Measurements from ENCODE around the gene ELOVL5. TPM values are rescaled to one million over a fixed set of nuclear protein-coding genes. Genes with fewer than 3 reads are reported as not detected.

Gene ELOVL5
- total and polyA plus RNA-seq, 10 donors = 48.8 to 113 (median 91.2) TPM

DNA sequence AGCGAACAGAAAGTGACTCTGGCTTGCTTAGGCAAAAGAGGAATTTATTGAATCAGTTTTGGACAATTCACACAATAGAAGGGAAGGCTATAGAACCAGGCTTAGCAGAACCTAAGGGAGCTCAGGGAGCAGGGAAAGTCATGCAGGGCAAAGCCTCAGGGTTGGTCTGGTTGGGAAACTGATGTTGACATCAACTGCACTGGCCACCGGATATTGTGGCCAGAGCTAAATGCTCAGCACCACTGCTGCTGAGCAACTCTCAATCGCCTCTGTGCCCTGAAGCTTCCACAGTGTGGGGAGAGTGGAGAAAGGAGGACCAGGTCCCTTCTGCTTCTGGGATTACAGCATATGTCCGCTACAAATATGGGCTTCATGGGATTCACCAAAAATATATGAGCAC, 106.8 kb downstream of the ELOVL5 start:
- peaks cover 2 to 84% (median 59%) of the 10 kb centered on the region in 6 donors for H3K4me1 ChIP-seq
- H3K36me3 ChIP-seq = no peaks in the 10 kb centered on the region
- DNase-seq = peak; percentile 79
- TF ChIP-seq, protein P1, sequence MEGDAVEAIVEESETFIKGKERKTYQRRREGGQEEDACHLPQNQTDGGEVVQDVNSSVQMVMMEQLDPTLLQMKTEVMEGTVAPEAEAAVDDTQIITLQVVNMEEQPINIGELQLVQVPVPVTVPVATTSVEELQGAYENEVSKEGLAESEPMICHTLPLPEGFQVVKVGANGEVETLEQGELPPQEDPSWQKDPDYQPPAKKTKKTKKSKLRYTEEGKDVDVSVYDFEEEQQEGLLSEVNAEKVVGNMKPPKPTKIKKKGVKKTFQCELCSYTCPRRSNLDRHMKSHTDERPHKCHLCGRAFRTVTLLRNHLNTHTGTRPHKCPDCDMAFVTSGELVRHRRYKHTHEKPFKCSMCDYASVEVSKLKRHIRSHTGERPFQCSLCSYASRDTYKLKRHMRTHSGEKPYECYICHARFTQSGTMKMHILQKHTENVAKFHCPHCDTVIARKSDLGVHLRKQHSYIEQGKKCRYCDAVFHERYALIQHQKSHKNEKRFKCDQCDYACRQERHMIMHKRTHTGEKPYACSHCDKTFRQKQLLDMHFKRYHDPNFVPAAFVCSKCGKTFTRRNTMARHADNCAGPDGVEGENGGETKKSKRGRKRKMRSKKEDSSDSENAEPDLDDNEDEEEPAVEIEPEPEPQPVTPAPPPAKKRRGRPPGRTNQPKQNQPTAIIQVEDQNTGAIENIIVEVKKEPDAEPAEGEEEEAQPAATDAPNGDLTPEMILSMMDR (IDR thresholded peaks at IDR 0.05 in 8 of 11, conservative IDR thresholded peaks at IDR 0.05 in 3 of 11) = no peak
- peak in 2 of 3 donors; percentile 20 to 71 for TF ChIP-seq POLR2AphosphoS5 (IDR thresholded peaks at IDR 0.05)
- H3K4me3 ChIP-seq = peak overlapping the region in 1 of 8 donors; percentile 50
- peaks cover 0 to 6% (median 0%) of the 10 kb centered on the region in 8 donors for H3K9me3 ChIP-seq
- H3K27ac ChIP-seq = peak overlapping the region in 7 of 8 donors; percentile 83 to 95 (median 91)
- WGBS, 5 donors = 49 to 81% (median 71%) methylated on average over 4 of the region's 4 CpGs
- intact Hi-C loops (cut with DNase I; ENCODE audit: low total_unique reads) = no loop called here
- no peaks in the 10 kb centered on the region for H3K27me3 ChIP-seq (replicated peaks in 1 of 7)

DNA sequence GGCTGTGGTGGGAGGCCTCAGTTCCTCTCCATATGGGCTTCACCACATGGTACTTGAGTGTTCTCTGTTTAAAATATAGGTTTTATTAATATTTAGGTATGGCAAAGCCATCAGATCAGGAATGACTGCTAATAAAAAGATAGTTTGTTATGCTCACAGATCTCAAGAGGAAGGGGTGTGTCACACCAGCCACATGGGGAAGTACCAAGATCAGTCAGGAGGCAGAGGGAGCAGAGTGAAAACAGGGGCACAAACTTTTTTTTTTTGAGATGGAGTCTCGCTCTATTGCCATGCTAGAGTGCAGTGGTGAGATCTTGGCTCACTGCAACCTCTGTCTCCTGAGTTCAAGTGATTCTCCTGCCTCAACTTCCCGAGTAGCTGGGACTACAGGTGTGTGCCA, 108.0 kb downstream of the ELOVL5 start:
- no peaks in the 10 kb centered on the region for H3K36me3 ChIP-seq
- TF ChIP-seq POLR2AphosphoS5 (IDR thresholded peaks at IDR 0.05) (no peak), POLR2A (IDR thresholded peaks at IDR 0.05) (no peak)
- peak; percentile 78 for DNase-seq
- H3K4me1 ChIP-seq = peaks cover 3 to 84% (median 60%) of the 10 kb centered on the region in 6 donors
- no peaks in the 10 kb centered on the region for H3K27me3 ChIP-seq (replicated peaks in 1 of 7)
- intact Hi-C loops (cut with DNase I; ENCODE audit: low total_unique reads) = no loop called here
- 55 to 68% (median 59%) methylated on average over 2 of the region's 2 CpGs for WGBS, 5 donors
- peak overlapping the region in 7 of 8 donors; percentile 83 to 95 (median 91) for H3K27ac ChIP-seq
- H3K4me3 ChIP-seq = peak overlapping the region in 1 of 8 donors; percentile 50
- peaks cover 0 to 6% (median 0%) of the 10 kb centered on the region in 8 donors for H3K9me3 ChIP-seq

DNA sequence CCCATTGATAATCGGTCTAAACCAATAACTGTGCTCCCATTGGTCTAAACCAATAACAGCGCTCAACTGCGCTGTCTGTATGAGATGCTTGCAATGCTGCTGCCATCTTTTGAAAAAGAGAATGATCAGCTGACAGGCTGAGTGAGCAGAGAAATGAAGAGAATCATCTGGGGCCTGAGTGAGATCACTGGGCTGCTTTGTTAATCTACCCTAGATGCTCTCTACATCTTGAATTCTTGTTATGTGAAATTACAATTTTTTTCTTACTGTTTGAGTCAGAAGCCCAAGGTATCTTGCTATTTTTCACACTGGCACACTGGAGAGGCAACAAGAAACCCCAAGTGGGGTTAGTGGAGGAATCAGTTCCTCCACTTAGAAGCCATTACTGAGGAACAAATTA, 108.6 kb downstream of the ELOVL5 start:
- peaks cover 0 to 6% (median 0%) of the 10 kb centered on the region in 8 donors for H3K9me3 ChIP-seq
- H3K4me1 ChIP-seq = peaks cover 3 to 84% (median 60%) of the 10 kb centered on the region in 6 donors
- peak overlapping the region in 6 of 8 donors; percentile 85 to 95 (median 92) for H3K27ac ChIP-seq
- H3K36me3 ChIP-seq = no peaks in the 10 kb centered on the region
- peak overlapping the region in 1 of 8 donors; percentile 27 for H3K4me3 ChIP-seq
- no peaks in the 10 kb centered on the region for H3K27me3 ChIP-seq (replicated peaks in 1 of 7)
- intact Hi-C loops (cut with DNase I; ENCODE audit: low total_unique reads) = no loop called here
- no peak for DNase-seq
- WGBS, 5 donors = 95 to 100% (median 98%) methylated on average over 3 of the region's 3 CpGs
- TF ChIP-seq POLR2A (IDR thresholded peaks at IDR 0.05) (no peak), POLR2AphosphoS5 (IDR thresholded peaks at IDR 0.05) (no peak)
- TF ChIP-seq, protein P1 (IDR thresholded peaks at IDR 0.05 in 8 of 11, conservative IDR thresholded peaks at IDR 0.05 in 3 of 11) = no peak

DNA sequence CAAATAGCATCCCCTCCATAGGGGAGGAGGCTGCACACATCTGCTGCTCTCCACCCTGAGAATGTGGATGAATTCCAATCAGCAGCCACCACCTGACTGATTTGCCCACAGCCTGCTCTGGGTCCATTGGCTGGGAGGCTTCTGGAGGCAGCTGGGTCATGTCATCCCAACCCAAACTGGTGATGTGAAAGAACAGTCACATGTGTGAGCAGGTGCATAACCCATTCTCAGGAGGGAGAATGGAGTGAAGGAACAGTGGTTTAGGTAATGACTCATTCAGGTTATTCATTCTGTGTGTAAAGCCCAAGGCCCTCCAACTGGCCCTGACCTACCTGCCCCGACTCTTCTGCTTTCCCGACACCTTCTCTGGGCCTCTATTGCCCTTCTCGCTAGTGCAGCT, 109.2 kb downstream of the ELOVL5 start:
- intact Hi-C loops (cut with DNase I; ENCODE audit: low total_unique reads) = no loop called here
- 79 to 92% (median 90%) methylated on average over 3 of the region's 3 CpGs for WGBS, 5 donors
- peaks cover 3 to 82% (median 54%) of the 10 kb centered on the region in 6 donors for H3K4me1 ChIP-seq

More for the DNA sequence above, 109.2 kb downstream of the ELOVL5 start:
- no peak overlapping the region for H3K4me3 ChIP-seq
- H3K36me3 ChIP-seq = no peaks in the 10 kb centered on the region
- H3K27ac ChIP-seq = peak overlapping the region in 1 of 8 donors; percentile 94
- no peak for DNase-seq
- TF ChIP-seq, protein P1 (IDR thresholded peaks at IDR 0.05 in 8 of 11, conservative IDR thresholded peaks at IDR 0.05 in 3 of 11) = no peak
- TF ChIP-seq POLR2A (IDR thresholded peaks at IDR 0.05) = no peak
- peaks cover 0 to 6% (median 0%) of the 10 kb centered on the region in 8 donors for H3K9me3 ChIP-seq
- H3K27me3 ChIP-seq (replicated peaks in 1 of 7) = no peaks in the 10 kb centered on the region

All from spleen (tissue), 11 donors.